GM10266 (cell line): ENCODE data around the gene PDGFA.

Experiments
- DNase-seq: peaks from one replicate; pipeline ENCODE4 v3.0.0; 2012; ENCODE audit errors: extremely low spot score
- CTCF ChIP-seq: IDR thresholded peaks from 2 replicates; pipeline ENCODE4 v1.5.1; 2012; ENCODE audit warnings: mild to moderate bottlenecking, low read depth; ENCODE audit not compliant: control insufficient read depth, insufficient read depth; ENCODE audit errors: missing control alignments

The PDGFA gene

DNA sequence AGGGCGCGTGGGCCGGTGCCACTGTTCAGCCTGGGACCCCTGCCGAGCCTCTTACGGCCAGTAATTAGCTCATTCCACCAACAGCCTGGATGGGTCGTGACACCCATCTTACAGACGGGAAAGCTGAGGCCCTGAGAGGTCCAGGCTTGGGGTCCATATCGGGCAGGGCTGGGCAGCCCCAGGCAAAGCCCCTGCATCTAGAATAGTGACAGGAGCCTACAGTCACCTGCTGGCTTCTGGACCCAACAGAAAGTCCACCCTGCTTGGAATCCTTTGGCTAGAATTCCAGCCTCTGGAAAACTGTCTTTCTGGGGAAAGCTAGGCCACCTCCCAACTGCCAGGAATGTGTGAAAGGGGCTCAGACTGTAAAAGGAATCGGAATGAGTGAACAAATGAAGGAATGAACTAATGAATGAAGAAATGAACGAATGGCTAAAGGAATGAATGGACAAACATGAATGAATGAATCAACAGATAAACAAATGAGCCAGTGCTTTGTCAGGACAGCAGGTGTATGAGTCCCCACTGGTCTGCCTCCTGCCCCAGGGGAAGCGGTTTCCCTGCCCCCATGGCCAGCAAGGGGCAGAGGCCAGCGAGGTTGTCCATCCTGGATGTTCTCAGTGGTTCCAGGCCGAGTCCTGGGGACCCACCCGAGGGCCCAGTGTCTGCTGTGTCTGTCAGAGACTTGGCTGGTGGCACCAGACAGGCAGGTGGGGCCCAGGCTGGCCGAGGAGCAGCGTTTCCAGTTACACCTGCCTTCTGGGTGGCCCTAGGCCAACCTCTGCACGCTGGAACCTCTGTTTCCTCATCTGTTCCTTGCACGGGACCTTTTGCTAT lies 24.1 kb upstream of the PDGFA start:
- DNase-seq = no peak
- TF ChIP-seq CTCF = no peak

DNA sequence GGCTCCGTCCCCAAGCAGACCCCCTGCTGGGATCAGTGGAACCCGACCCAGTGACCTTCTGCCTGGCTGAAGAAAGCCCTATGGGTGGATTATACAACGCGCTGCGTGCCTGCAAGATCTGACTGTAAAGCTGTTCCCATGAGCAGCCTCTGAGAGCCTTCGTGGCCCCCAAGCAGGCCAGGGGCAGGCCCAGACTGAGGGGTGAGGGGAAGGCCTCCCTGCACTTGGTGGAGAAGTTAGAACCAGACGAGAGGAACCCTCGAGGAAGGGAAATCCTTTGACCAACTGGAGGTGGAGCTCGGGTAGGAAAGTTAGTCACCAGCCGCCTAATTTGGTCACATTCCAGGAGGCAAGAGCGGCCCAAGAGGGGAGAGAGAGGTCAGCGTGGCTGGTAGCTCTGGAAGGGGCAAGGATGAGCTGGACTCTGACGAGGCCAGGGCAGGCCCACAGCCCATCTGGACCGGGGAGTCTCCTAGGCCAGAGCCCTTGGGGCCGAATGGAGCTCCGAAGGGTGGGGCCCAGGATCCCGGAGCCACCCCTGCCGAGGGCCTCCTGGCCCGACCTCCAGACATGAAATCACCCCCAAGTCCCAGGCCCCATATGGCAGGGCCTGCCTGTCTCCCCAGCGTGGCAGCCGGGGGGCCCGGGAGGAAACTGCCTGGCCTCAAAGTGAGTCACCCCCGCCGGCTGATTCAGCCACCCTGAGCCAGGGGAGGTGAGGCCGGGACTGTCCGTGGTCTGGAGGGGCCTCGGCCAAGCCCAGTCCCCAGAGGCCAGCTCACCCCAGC lies 23.3 kb upstream of the PDGFA start:
- no peak for DNase-seq

GRCh38 chr7:542131-542712 lies 22.6 kb upstream of the PDGFA start:
- no peak for DNase-seq
- TF ChIP-seq CTCF = no peak

More for the DNA sequence above, 23.3 kb upstream of the PDGFA start:
- no peak for TF ChIP-seq CTCF

DNA sequence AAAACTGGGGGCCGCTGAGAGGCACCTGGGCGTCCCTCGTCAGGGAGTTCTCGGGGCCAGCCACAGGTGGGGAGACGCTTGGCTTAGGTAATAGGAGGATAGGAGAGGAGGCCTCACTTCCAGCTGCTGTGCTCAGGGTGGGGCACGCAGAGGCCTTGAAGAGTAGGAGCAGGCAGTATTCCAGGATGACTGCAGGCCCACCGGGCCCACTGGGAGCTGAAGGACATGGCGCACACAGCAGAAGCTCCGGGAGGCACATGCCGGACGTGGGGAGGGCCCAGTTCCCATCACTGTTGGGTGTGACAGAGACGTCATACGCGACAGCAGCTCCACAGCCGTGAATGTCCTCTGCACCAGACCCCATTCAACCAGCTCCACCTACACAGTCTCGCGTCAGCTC lies 22.0 kb upstream of the PDGFA start:
- no peak for DNase-seq
- no peak for TF ChIP-seq CTCF

DNA sequence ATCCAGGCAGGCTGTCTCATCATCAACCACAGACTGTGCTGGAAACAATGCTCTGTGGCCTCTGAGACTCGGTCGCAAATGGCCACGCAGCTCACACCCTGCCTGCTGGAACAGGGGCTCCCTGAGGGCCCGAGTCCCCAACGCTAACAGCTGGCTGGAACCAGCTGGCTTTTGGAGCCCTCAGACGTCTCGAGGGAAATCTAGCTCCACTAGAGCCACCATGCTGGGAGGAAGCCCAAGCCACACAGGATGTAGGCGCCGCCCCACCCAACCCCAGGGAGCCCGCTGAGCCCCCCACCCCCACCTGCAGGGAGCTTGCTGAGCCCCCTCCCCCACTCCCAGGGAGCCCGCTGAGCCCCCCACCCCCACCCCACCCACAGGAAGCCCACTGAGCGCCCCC lies 21.4 kb upstream of the PDGFA start:
- DNase-seq = no peak
- no peak for TF ChIP-seq CTCF

- no peak for DNase-seq
- TF ChIP-seq CTCF = no peak
Measured at GRCh38 chr7:540579-540978, 20.9 kb upstream of the PDGFA start.
